HepG2 (cell line): ENCODE data around the gene SPATS2.
A peak's percentile ranks its signal among the peaks of the same experiment; 100 is the strongest.

Source experiments
- CTCF ChIP-seq: sonication (generic); formaldehyde crosslinking; IDR thresholded peaks from 2 replicates; pipeline ENCODE4 v1.5.0; 2020; ENCODE audit warnings: mild to moderate bottlenecking, missing genetic modification reagents, moderate library complexity
- JARID2 ChIP-seq: sonication (generic); formaldehyde crosslinking; IDR thresholded peaks from 2 replicates; pipeline ENCODE4 v1.8.1; 2023; ENCODE audit warnings: missing genetic modification reagents, inconsistent platforms; ENCODE audit not compliant: insufficient replicate concordance
- ZBTB43 ChIP-seq: sonication (generic); formaldehyde crosslinking; conservative IDR thresholded peaks from 2 replicates; pipeline ENCODE4 v1.4.0; 2020; ENCODE audit warnings: missing genetic modification reagents
- ZNF546 ChIP-seq: sonication (generic); formaldehyde crosslinking; conservative IDR thresholded peaks from 2 replicates; pipeline ENCODE4 v1.8.1; 2023; ENCODE audit warnings: mild to moderate bottlenecking, missing genetic modification reagents

- TF ChIP-seq ZBTB43 (CRISPR knock-in tag): no peak
- TF ChIP-seq ZNF546 (CRISPR knock-in tag): no peak
- no peak for TF ChIP-seq JARID2 (CRISPR knock-in tag)
- 0 out of 2 replicates have a peak, but pooled peaks have one; percentile 10 for TF ChIP-seq CTCF (CRISPR knock-in tag)
Observed at GRCh38 chr12:49567611-49568441, 200.6 kb downstream of the SPATS2 start, which contains the start of gene MCRS1.
